Kidney (tissue), 22 donors: Measurements from ENCODE around the gene TBL1XR1. TPM values are rescaled to one million over a fixed set of nuclear protein-coding genes. Genes with fewer than 3 reads are reported as not detected.

Experiments
- DNase-seq, 5 donors: peaks; one replicate each; pipeline ENCODE4 v3.0.0-alpha.2; 2013 to 2020
- FAIRE-seq: peaks from 2 replicates; lab custom pipeline; 2012; peaks lifted over from hg19 to GRCh38; lab: Jason Lieb, UNC
- H3K27ac ChIP-seq, 2 donors: one replicate each; pipeline ENCODE4 v1.7.0; 2013; ENCODE audit warnings: low read depth in 2 of 2, low read length in 2 of 2, inconsistent platforms in 1 of 2
- H3K27me3 ChIP-seq: one replicate; pipeline ENCODE4 v1.7.1; 2013; ENCODE audit warnings: low read length, inconsistent platforms; ENCODE audit not compliant: control insufficient read depth, insufficient read depth
- H3K36me3 ChIP-seq, 3 donors: one replicate each; pipeline versions ENCODE4 v1.7.0 to v1.7.1; 2013; ENCODE audit warnings: low read length in 3 of 3, control low read depth in 1 of 3, inconsistent platforms in 1 of 3; ENCODE audit not compliant: insufficient read depth in 3 of 3, control insufficient read depth in 2 of 3
- H3K4me1 ChIP-seq, 3 donors: one replicate each; pipeline versions ENCODE4 v1.7.0 to v1.7.1; 2013; ENCODE audit warnings: low read length in 3 of 3, inconsistent platforms in 1 of 3, low read depth in 1 of 3; ENCODE audit not compliant: control insufficient read depth in 2 of 3, insufficient read depth in 2 of 3
- H3K4me3 ChIP-seq, 3 donors: one replicate each; pipeline versions ENCODE4 v1.7.0 to v1.8.1; 2013; ENCODE audit warnings: low read length in 3 of 3, control low read depth in 1 of 3, inconsistent platforms in 1 of 3
- H3K9ac ChIP-seq, 3 donors: one replicate each; pipeline versions ENCODE4 v1.7.0 to v1.7.1; 2013; ENCODE audit warnings: low read length in 3 of 3, control low read depth in 1 of 3, inconsistent platforms in 1 of 3
- H3K9me3 ChIP-seq, 3 donors: one replicate each; pipeline versions ENCODE4 v1.7.0 to v1.7.1; 2013; ENCODE audit warnings: low read length in 3 of 3, control low read depth in 1 of 3, inconsistent platforms in 1 of 3; ENCODE audit not compliant: control insufficient read depth in 2 of 3, insufficient read depth in 1 of 3
- intact Hi-C: fragments of 100-400 bp; cut with DNase I; formaldehyde crosslinking; loops from one replicate; pipeline ENCODE4 v1.11.1; 2022
- long read RNA-seq, 10 donors: library from polyadenylated mRNA in 1 of 10; unstranded in 1 of 10; transcript quantifications; one replicate each; pipeline ENCODE4 v2.0.0 and lab custom pipeline, GENCODE V29; 2021 to 2026
- polyA plus RNA-seq: library from polyadenylated mRNA; stranded (reverse); fragments of 350-450 nt; fragmentation: Illumina TruSeq; extraction: RNeasy Lipid Tissue Mini Kit (QIAGEN cat#74804); gene quantifications from one replicate; pipeline ENCODE4 v1.2.3, GENCODE V29; 2014; ENCODE audit warnings: low read depth, low replicate concordance; ENCODE audit not compliant: insufficient read depth
- total RNA-seq: library from RNA; stranded (reverse); fragmentation: NEBNext Ultra II Directional; extraction: Animal tissue kit (Norgen Biotek cat#: 25700); gene quantifications from one replicate; pipeline ENCODE4 v1.2.1, GENCODE V29; 2021
- TF ChIP-seq, protein P1 (sequence below): IDR thresholded peaks from 3 replicates; pipeline ENCODE4 v1.5.1; 2012; ENCODE audit warnings: mild to moderate bottlenecking, moderate library complexity, borderline replicate concordance; ENCODE audit not compliant: insufficient read depth; ENCODE audit errors: extremely low read depth
- donor health status: control.
- donor health status: control.
- donor health status: control.
- donor health status: control.
- donor health status: control.
- donor health status: DM: yes; HTN: yes; CAD: no.
- donor health status: Normal renal cell carcinoma (clear cell type).

TBL1XR1 gene
- 205 TPM for total RNA-seq
- 31.3 TPM for polyA plus RNA-seq
- long read RNA-seq, donor 1, full-length matches to known transcripts = 2 of 2 reads
- long read RNA-seq, donor 1, partial matches to known transcripts = 0 of 2 reads
- long read RNA-seq, donor 1, other reads (novel, unspliced or antisense) = 0 of 2 reads
- long read RNA-seq, donor 2, full-length matches to known transcripts = 2 of 2 reads
- long read RNA-seq, donor 2, partial matches to known transcripts = 0 of 2 reads
- long read RNA-seq, donor 2, other reads (novel, unspliced or antisense) = 0 of 2 reads
- long read RNA-seq, donor 3, full-length matches to known transcripts = 7 of 7 reads
- long read RNA-seq, donor 3, partial matches to known transcripts = 0 of 7 reads
- long read RNA-seq, donor 3, other reads (novel, unspliced or antisense) = 0 of 7 reads
- long read RNA-seq, donor 4, full-length matches to known transcripts = 3 of 3 reads
- long read RNA-seq, donor 4, partial matches to known transcripts = 0 of 3 reads
- long read RNA-seq, donor 4, other reads (novel, unspliced or antisense) = 0 of 3 reads
- long read RNA-seq, donor 5 = 0 reads
- long read RNA-seq, donor 6, full-length matches to known transcripts = 4 of 13 reads
- long read RNA-seq, donor 6, partial matches to known transcripts = 9 of 13 reads
- long read RNA-seq, donor 6, other reads (novel, unspliced or antisense) = 0 of 13 reads
- long read RNA-seq, donor 7, full-length matches to known transcripts = 17 of 48 reads
- long read RNA-seq, donor 7, partial matches to known transcripts = 7 of 48 reads
- long read RNA-seq, donor 7, other reads (novel, unspliced or antisense) = 24 of 48 reads
- long read RNA-seq, donor 8, full-length matches to known transcripts = 5 of 5 reads
- long read RNA-seq, donor 8, partial matches to known transcripts = 0 of 5 reads
- long read RNA-seq, donor 8, other reads (novel, unspliced or antisense) = 0 of 5 reads
- long read RNA-seq, donor 9 = 0 reads
- long read RNA-seq, donor 10, full-length matches to known transcripts = 1 of 1 reads
- long read RNA-seq, donor 10, partial matches to known transcripts = 0 of 1 reads
- long read RNA-seq, donor 10, other reads (novel, unspliced or antisense) = 0 of 1 reads

DNA sequence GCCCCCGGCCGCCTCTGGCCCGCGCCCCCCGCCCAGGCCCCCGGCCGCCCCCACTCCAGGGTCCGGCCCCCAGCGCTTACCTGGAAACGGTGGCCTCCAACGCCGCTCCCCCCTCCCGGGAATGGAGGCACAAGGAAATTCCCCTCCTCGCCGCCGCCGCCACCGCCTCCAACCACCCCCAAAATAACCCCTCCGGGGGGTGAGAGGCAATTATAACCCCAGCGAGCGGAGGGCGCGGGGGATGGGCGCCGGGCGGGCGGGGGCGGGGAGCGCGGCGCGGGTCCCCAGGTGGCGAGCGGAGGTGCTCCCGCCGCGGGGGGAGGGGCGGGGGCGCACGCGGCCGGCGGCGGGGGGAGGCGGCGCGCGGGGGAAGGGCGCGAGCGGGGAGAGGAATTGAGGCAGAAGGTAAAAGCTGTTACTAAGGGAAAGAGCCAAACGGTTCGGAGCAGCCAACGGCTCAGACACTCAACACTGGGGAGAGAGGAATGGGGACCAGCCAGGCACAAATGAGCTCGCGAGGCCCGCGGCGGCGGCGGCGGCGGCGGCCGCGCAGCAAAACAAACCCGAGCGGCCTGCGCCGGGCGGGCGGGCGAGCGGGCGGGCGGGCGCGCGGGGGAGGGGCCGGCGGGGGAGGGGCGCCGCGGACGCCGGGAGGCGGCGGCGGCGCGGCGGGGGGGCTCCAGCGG is at the start of gene TBL1XR1:
Gene TBL1XR1 (minus strand): TSS at position 442 of the 686 bp plus-strand sequence. CDS start 132,505 bp downstream, outside the sequence.
- Histone ChIP-seq H3K9ac (peak within 1 kb of the TSS; percentile 80 to 92 (median 83)), H3K4me1 (peaks cover 5 to 23% (median 8%) of the 10 kb centered on the region in 3 donors), H3K36me3 (no peaks in the 10 kb centered on the region), H3K27ac (peak within 1 kb of the TSS; percentile 95 to 97), H3K9me3 (no peaks in the 10 kb centered on the region), H3K4me3 (peak within 1 kb of the TSS; percentile 74 to 92 (median 89)), H3K27me3 (no peaks in the 10 kb centered on the region)
- intact Hi-C loops = loop anchor here (10.0 kb wide), 2 partner anchors 152 to 1128 kb away; no protein-coding TSS in a partner anchor
- TF ChIP-seq, protein P1, sequence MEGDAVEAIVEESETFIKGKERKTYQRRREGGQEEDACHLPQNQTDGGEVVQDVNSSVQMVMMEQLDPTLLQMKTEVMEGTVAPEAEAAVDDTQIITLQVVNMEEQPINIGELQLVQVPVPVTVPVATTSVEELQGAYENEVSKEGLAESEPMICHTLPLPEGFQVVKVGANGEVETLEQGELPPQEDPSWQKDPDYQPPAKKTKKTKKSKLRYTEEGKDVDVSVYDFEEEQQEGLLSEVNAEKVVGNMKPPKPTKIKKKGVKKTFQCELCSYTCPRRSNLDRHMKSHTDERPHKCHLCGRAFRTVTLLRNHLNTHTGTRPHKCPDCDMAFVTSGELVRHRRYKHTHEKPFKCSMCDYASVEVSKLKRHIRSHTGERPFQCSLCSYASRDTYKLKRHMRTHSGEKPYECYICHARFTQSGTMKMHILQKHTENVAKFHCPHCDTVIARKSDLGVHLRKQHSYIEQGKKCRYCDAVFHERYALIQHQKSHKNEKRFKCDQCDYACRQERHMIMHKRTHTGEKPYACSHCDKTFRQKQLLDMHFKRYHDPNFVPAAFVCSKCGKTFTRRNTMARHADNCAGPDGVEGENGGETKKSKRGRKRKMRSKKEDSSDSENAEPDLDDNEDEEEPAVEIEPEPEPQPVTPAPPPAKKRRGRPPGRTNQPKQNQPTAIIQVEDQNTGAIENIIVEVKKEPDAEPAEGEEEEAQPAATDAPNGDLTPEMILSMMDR = no peak
- FAIRE-seq = no peak
- peak; percentile 96 to 98 (median 97) for DNase-seq

DNA sequence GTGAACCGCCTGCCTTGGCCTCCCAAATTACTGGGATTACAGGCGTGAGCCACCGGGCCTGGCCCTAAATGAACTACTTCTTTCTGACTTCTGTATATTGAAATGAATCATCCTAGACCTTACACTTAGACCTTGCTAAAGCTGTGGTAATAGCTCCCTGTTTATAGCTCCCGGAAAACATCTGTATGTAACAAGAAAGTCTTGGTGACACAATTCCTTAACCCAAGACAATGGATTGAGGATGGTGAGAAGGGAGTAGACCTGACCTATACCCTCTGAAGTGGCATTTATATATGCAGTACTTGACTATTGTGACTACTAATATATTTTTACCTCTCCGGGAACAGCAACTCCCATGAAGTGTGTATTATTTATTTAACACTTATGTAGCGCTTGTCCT is 48.0 kb upstream of the TBL1XR1 start:
- no peak overlapping the region for H3K27ac ChIP-seq
- H3K4me1 ChIP-seq = peaks cover 0 to 4% (median 0%) of the 10 kb centered on the region in 3 donors
- no peaks in the 10 kb centered on the region for H3K27me3 ChIP-seq
- TF ChIP-seq, protein P1 = no peak
- no peak overlapping the region for H3K9ac ChIP-seq
- DNase-seq (no peak), FAIRE-seq (no peak)
- intact Hi-C loops = no loop called here
- H3K9me3 ChIP-seq = no peaks in the 10 kb centered on the region
- no peak overlapping the region for H3K4me3 ChIP-seq
- no peaks in the 10 kb centered on the region for H3K36me3 ChIP-seq

DNA sequence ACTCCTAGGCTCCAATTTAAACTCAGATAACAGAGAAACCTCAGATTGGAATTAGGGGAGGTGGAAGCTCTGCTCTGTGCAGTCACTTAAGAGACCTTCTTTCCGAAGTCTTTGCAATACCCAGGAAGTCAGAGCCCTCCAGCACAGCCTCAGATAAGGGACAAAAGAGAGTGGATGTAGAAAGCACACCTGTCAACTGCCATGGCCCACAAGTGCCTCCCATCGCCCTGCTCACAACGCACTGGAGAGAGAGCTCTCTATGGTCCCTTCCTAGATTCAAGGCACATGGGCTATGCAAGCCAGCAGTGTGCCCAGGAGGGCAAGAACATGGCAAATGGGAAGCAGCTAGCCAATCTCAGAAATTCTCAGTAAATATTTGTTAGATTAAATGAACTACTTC is 47.3 kb upstream of the TBL1XR1 start:
- no peaks in the 10 kb centered on the region for H3K36me3 ChIP-seq
- no peak overlapping the region for H3K4me3 ChIP-seq
- peaks cover 0 to 4% (median 0%) of the 10 kb centered on the region in 3 donors for H3K4me1 ChIP-seq
- intact Hi-C loops = no loop called here
- no peaks in the 10 kb centered on the region for H3K9me3 ChIP-seq
- H3K9ac ChIP-seq = no peak overlapping the region
- no peak overlapping the region for H3K27ac ChIP-seq
- DNase-seq (no peak), FAIRE-seq (no peak)
- H3K27me3 ChIP-seq = no peaks in the 10 kb centered on the region
- TF ChIP-seq, protein P1 = no peak
